Myocyte (in vitro differentiated cells): ENCODE results near the gene TIMP3. TPM values are rescaled to one million over a fixed set of nuclear protein-coding genes. Genes with fewer than 3 reads are reported as not detected.

ENCODE experiments used
- DNase-seq: peaks from one replicate; pipeline ENCODE4 v3.0.0-alpha.2; 2012; ENCODE audit warnings: low read depth
- total RNA-seq: library from RNA; depleted of rRNA; stranded (reverse); fragments of >200 nt; gene quantifications from 2 replicates; pipeline ENCODE4 v1.2.3, GENCODE V29; 2014

Gene TIMP3
- total RNA-seq, 1 donor from 2014 or later, result 5.2 TPM

DNA sequence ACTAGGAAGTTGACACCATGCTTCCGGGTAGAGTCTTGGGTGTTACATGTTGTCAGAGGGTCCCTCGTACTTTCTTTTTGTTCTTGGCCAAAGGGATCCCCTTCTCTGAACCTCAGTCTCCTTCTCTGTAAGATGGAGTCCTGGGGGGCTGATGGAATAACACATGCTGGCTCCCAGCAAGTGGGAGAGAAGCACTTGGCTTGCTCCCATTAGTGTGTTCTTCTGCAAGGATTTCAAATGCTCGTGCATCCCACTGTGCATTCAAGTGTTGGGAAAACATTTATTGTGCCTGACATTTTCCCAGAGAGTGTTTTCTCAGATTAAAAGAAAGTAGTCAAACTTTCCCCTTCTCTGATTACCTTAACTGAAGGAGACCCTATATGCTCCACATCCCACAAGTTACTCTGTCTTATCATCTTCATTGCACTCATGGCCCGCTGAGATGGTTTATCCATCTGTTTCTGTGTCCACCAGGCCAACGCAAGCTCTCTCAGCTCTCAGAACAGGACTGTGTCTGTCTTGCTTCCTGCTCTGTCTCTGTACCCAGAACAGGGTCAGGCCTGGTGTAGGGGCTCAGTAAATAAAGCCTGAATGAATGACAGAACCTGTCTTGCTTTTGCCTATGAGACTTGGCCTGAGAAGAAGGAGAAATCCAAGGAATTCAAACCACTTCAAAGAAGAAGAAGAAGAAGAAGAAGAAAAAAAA is 16.0 kb upstream of the TIMP3 start:
- no peak for DNase-seq

DNA sequence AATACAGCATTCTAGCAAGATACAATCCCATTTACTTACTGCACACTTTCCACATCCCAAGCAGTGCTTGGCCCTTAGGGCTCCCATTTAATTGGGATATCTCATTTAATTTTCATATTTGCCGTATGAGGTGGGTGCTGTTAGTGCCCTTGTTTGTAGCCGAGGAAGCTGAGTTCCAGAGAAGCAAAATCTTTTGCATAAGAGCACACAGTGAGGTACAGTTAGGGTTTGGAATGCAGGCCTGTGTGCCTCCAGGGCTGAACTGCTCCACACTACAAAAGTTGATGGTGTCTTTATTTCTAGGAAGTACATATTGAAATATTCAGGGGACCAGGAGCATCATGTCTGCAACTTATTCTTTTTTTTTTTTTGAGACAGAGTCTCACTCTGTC is 15.5 kb upstream of the TIMP3 start:
- no peak for DNase-seq

DNA sequence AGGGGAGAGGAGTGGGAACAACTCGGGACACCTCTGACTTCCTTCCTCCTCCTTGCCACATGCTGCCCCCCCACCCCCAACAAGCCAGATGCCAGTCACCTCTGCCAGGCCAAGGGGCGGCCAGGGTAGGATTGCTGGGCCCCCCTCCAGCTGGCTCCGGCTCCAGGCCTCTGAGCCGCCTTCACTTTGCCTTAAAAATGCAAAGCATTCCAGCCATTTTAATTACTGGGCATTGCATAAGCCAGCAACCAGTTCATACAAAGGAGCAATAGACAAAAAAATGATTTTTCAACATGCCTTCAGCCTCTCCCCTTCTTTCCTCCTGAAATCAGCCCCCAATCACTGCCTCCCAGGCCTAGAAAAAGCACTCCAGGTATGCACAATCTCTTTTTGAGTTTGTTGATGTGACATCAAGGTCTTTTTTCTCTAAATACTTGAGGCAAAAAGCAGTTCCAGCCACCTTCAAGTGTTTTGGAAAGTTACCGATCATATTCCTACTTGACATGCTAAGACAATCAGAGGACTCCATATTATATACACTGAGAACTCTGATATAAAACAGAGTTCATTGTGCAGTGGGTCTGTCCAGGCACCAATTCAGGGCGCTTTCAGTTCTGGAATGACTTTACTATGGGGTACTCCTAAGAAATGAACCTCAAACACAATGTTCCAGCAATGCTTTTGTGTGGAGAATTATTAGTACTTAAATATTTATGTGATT is 12.4 kb upstream of the TIMP3 start:
- DNase-seq, result no peak

DNA sequence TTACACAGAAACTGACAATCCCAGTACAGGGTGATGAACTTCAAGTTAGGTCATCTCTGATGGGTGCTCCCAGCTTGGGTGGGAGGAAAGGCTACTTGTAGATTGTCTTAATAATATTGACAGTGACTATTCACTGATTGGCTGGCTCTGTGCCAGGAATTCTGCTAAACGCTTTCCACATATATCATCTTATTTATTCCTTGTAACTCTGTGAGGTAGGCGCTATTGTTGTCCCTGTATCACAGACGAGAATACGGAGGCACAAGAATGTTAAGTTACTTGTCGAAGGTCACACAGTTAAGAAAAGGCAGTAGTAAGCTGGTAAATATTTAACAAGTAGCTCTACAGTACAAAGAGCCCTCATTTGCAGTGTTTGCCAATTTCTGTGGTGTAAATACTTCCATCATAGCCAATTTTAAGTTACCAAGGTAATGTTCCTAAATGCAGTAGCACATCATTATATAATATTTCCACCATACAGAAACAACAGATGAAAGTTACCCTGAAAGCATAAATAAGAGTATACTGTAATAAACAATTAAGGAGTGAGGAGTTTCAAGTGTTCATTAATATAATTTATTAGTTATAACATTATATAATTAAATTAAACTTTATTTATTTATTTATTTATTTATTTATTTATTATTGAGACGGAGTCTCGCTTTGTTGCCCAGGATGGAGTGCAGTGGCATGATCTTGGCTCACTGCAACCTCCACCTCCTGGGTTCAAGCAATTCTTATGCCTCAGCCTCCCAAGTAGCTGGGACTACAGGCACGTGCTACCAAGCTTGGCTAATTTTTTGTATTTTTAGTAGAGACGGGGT is 11.5 kb upstream of the TIMP3 start:
- no peak for DNase-seq

DNA sequence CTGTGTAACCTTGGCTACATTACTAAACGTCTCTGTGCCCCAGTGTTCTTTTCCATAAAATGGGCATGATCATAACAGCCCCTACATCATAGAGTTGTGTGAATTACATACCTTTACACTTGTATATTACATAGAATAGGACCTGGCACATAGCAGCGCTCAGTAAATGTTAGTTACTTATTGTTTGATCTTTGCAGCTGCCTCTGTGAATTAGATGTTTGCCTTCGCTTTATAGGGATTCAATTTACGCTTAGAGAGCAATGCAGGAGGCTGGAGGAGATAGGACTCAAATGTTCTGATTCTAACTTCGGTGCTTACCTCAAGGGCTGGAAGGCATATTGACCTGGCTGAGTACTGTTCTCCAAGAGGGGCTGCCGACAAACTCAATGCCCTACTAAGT is 10.4 kb upstream of the TIMP3 start:
- no peak for DNase-seq

DNA sequence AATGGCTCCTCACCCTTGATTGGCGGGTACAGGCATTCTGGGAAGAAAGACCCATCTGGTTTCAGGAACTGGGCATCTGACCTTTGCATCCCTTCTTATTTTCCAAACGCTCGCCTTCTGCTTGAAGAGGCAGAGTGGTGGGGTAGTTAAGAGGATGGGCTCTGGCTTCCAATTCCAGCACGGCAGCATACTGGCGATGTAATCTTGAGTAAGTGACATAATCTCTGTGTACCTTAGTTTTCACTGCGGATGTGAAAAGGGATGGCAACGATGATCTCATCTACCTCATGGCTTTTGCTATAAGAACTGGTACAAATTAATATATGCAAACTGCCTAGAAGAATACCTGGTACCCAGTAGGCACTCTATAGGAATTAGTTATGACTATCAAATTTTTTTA is 10.0 kb upstream of the TIMP3 start:
- DNase-seq, result no peak

DNA sequence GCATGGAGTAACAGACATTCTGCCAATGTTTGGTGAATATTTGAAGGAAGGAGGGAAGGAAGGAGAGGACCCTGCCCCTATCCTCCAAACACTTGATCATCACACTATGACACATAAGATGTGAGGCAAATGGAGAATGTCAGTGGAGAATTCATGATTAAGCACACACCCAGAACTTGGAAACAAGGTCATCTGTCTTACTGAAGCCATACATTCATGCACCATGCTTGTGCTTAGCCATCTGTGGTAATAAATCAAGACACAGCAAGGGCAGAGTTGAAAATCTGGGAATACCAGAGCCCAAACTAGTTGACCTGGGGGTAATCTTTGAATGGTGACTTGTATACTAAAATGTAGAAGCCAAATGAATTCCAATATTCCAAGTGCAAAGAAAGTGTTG is 7.9 kb upstream of the TIMP3 start:
- no peak for DNase-seq

DNA sequence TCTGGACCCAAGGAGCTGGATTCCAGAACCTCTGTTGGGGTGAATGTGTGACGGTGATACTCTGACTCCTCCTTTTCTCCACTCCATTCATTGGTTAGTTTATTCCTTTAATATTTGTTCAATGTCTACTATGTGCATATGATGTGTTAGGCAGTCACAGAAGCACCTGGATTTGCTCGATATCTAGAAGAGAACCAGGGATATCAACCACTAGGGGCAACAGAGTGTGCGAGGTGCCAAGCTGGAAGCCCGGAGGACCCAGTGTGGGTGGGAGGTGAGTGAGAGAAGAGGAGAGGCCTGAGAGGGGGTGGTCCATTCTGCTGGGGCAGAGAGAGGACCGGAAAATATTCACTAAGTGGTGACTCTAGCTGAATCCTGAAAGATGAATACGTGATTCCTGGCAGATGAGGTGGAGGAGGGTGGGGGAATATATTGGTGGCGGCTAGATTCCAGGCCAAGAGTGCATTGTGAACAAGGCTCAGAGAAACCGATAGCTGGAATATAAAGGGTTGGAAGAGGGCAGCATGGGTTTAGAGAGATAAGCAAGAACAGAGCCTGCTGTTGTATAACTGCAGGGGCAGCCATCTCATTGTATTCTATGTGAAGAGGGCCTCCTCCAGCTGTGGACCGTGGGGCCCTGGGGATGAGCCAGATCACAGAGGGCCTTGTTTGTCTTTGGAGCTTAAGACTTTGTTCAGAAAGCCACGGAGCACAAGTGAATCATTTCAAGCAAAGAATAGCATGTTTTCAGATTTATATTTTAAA is 6.9 kb upstream of the TIMP3 start:
- DNase-seq, result no peak

DNA sequence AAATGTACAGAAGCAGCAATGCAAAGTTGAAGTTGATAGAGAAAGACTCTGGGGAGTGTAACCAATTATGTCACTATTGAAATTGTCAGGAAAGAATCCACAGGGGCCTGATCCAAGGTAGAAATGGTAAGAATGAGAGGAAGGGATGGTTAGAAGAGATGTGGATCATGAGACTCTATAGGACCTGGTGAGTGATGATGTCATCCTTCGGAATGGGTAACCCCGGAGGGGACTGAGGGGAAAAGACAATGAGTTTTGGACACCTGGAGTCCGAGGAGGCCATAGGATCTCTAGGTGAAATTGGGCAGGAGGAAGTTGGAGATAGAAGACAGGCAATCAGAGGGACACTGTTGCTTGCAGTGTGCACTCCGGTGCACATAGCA is 6.3 kb upstream of the TIMP3 start:
- no peak for DNase-seq

DNA sequence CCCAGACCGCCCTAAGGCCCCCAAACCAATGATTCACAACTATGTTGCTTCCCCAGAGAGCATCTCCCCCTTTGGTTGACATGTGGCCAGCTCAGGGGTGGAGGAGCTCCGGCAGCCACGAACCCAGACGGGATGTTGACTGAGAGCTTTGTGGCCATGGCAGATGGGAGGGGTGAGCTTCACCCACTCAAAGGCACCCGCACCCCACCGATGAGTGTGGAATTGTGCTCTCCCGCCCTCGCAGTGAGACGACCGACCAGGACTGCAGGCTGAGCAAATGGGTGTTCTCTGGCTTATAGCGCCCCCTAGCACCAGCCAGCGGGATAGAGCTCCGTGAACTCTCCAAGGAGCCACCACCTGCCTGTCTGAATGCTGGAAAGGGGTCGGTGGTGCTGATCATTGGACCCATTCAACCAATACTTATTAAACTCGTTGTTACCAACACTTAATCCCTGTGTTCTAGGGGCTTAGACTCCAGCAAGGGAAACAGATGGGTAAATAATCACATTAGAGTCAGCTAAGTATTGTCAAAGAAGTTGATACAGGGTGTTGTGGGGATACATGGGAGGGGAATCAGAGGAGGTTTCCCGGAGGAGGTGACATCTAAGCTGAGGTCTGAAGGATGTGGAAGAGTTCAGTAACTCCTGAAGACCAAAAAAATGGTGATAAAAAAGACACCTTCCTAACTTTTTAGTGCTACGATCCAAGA is 4.5 kb upstream of the TIMP3 start:
- peak; percentile 62 for DNase-seq

DNA sequence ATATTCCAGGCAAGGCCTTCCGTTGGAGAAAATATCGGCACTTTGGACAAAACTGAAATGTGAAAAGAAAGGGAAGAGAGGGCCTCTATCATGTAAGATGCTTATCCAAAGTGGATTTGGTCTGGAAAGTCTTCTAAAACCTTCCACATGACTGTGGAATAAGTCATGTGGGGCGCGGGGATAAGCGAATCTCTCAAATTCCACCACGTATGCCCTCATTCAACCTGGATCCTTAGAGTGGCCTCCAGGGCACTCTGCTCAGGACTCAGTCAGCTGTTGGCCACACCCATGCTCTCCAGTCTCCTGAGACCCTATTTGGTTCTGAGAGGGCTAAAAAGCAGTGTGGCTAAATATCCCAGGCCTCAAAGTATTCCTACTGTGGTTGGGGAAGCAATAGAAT is 2.0 kb upstream of the TIMP3 start:
- peak; percentile 29 for DNase-seq

DNA sequence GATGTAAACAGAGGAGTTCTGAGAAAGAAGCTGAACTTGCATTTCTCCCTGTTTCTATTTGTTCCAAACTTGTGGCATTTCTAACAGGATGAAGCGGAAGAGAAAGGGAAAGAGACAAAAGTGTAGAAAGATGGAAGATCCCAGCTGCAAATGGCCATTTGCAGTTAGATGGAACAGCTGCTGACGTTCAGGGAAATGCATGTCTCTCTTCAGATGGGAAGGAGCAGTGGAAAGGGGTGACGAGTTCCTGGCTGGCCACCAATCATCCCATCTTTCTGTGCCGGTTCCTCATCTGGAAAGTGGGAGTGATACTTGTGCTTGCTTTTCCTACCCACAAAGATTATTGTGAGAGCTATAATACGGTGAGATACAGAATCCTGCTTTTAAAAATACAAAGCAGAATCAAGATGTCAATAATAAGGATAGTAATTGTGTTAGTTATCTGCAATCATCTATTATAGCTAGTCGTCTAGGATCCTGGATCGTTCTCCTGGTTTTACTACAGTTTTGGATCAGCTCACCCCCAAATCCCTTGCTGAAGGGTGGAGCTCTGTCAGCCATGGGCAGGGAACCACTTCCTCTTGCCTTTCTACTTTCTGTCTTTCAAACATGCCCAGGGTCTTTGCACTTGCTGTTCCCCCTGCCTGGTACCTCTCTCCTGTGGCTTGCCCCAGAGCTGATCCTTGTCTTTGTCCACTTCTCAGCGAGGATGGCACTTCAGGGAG is 1.2 kb upstream of the TIMP3 start:
- DNase-seq, result no peak

DNA sequence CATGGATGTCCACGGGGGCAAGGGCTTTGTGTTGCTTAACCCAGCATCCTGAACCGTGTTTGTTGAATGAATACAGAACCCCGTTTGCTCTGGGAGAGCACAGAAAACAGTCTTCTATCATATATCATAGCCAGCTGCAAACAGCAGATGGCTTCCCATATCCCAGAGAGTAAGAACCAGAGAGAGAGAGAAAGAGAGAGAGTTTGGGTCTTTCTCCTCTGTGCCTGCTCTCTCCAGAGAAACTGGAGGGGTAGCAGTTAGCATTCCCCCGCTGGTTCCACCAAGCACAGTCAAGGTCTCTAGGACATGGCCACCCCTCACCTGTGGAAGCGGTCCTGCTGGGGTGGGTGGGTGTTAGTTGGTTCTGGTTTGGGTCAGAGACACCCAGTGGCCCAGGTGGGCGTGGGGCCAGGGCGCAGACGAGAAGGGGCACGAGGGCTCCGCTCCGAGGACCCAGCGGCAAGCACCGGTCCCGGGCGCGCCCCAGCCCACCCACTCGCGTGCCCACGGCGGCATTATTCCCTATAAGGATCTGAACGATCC is 440 bp upstream of the TIMP3 start:
- DNase-seq, result no peak

DNA sequence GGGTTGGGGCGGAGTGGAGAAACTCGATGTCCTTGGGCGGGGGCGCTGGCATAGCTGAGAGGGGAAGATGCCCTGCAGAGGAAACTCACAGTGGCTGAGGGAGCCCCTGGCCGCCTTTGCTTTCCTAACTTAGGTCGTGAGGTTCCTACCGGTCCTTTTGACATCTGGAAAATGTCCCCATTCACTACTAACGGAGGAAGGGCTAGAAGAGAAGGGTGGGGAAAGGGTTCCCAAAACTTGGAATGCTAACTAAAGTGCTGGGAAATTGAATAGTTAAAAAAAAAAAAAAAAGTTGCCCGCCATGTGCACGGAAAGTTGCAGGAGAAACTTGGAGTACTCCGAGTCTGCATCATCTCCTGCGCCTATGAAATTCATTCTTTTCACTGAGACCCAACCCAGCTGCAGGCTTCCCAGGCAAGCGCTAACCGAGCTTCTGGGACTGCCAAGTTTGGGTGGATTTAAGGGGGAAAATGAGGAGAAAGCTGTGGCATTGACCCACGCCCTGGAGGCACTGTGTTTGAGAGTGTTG is 796 bp downstream of the TIMP3 start:
- DNase-seq, result no peak

DNA sequence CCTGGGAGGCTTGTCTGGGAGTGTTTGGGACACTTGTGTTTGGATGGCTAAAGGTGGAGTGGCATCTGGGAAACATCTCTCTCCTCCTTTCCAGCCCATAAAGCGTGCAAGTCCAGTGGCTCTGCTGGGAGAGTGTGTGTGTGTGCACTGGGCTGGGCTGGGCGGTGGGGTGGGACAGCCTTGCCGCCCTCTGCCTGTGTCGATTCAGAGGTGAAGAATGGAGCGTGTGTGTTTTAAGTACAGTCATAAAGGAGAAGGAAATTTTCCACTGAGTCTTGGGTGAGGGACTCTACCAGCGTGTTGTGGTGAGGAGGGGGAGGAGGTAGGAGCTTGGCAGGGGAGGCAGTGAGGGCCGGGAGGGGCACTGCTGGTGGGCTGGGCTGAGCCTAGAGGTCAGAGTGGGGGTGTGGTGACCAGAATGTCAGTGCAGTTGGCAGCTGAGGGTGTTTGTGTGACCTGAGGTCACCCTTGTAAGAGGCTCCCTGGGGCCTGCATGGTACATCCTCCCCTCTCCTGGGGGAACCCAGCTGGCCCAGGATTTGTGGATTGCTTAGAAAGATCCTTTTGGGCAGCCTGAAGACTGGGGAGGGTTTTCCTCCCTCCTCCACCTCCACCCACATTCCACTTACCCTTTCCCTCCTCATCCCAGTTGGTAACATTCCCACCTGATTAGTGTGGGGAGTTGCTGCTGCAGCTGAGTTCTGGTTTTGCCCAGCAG is 1.7 kb downstream of the TIMP3 start:
- DNase-seq, result peak; percentile 24

DNA sequence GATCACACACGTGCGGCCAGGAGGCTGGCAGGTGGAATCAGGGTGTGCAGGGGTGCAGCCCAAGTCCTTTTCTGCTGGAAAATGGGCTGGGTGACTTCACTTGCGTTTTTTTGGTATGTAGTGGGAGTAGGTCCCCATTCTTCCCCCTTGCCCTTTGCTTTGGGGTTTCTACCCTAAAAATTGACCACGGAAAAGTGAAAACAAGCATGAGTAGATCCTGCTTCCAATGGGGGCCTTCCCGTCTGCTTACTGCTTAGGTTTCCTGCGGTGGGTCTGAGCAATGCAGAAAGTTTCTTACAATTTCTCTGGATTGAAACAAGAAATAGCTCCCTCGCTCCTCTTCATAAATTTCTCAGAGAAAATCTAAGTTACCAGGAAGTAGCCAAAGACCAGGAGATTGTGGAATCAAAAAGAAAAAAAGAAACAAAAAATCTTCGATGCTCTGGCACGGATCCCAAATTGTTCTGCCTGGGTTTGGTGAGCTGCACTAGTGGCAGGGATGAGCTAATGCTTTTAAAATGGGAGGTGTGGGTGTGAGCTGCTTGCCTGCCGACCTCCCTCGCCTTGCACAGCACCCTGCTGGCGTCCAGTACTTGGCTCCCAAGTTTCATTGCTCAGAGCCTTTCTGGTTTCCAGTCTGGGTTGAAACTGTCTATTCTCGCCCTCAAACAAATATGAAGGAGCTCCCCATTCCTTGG is 2.4 kb downstream of the TIMP3 start:
- DNase-seq, result no peak

DNA sequence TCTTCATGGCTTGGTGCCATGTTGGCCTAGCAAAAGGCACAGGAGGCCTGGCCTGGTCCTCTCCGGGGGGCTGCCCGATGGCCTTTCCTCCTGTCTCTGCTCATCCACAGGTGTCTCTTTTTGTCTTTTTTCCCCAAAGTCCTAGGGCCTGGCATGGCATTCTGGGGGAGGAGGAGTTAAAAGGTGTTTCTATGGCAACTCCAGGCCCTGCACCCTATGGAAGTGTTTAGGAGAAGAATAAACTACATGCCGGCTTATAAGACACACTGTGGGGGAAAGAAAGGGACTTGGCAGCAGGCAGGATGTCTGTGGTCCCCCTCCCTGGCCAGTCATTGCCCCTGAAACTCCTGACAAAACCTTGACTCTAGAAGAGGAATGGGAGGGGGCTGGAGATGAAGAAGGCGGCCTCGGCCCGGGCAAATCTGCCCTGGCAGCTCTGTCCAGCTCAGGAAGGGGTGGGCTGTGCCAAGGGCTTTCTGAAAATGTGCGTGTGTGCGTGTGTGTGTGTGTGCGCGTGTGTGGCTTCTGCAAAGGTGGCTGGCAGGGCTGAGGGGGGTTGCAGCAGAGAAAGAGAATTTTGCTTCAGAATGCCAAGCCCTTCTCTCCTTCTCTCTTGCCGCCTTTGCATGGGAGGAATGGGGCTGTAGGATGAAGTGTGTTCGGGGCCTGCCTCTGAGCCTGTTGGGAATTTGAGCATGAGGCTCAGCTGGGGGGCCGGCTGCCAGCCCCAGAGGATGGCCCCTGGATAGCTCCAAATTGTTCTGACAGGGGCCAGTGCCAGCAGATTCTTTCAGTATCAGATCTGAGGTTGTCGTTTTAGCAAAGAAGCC is 3.2 kb downstream of the TIMP3 start:
- no peak for DNase-seq
